CD14-positive monocyte (primary cell): ENCODE measurements around the gene CRAMP1. TPM values are rescaled to one million over a fixed set of nuclear protein-coding genes. Genes with fewer than 3 reads are reported as not detected.

ENCODE experiments used
- DNase-seq, 3 donors: peaks; one replicate each; pipeline ENCODE4 v3.0.0-alpha.2; 2011 to 2022
- H2AFZ ChIP-seq: 2 replicates; pipeline ENCODE4 v1.6.0; 2012; ENCODE audit warnings: mild to moderate bottlenecking, low read depth, low read length, inconsistent platforms; ENCODE audit not compliant: insufficient read depth, poor library complexity, severe bottlenecking
- H3K27ac ChIP-seq, 2 donors: 1 replicate in 1 of 2; 2 replicates in 1 of 2; pipeline ENCODE4 v1.5.1; 2012 to 2013; ENCODE audit warnings: low read length in 2 of 2, control low read depth in 1 of 2, inconsistent platforms in 1 of 2, low read depth in 1 of 2, mild to moderate bottlenecking in 1 of 2
- H3K27me3 ChIP-seq, 2 donors: one replicate each; pipeline versions ENCODE4 v1.6.0 to v1.6.1; 2011 to 2013; ENCODE audit warnings: low read length in 2 of 2; ENCODE audit not compliant: control insufficient read depth in 2 of 2, insufficient read depth in 2 of 2
- H3K36me3 ChIP-seq, 2 donors: replicated peaks in 1 of 2; 1 replicate in 1 of 2; 2 replicates in 1 of 2; pipeline versions ENCODE4 v1.5.1 to v1.6.1; 2012 to 2013; ENCODE audit warnings: low read length in 2 of 2, control low read depth in 1 of 2, inconsistent platforms in 1 of 2, mild to moderate bottlenecking in 1 of 2; ENCODE audit not compliant: insufficient read depth in 2 of 2, control insufficient read depth in 1 of 2
- H3K4me1 ChIP-seq, 2 donors: 1 replicate in 1 of 2; 2 replicates in 1 of 2; pipeline versions ENCODE4 v1.5.1 to v1.6.1; 2012 to 2013; ENCODE audit warnings: low read length in 2 of 2, control low read depth in 1 of 2, inconsistent platforms in 1 of 2, mild to moderate bottlenecking in 1 of 2, moderate library complexity in 1 of 2; ENCODE audit not compliant: insufficient read depth in 2 of 2, control insufficient read depth in 1 of 2
- H3K4me2 ChIP-seq: replicated peaks from 2 replicates; pipeline ENCODE3; 2012; ENCODE audit warnings: low read length, moderate library complexity, mild to moderate bottlenecking; ENCODE audit not compliant: poor library complexity, severe bottlenecking; ENCODE audit errors: extremely low read depth
- H3K4me3 ChIP-seq, 3 experiments: fragments of 200-600 bp in 1 of 3; sonication (generic) in 1 of 3; replicated peaks in 1 of 3; 1 replicate in 2 of 3; 2 replicates in 1 of 3; pipeline ENCODE4 v1.5.1; 2011 to 2013; ENCODE audit warnings: low read length in 3 of 3, mild to moderate bottlenecking in 3 of 3, control low read depth in 2 of 3, low read depth in 2 of 3, inconsistent platforms in 1 of 3, moderate library complexity in 1 of 3
- H3K79me2 ChIP-seq: 2 replicates; pipeline ENCODE4 v1.6.0; 2012; ENCODE audit warnings: mild to moderate bottlenecking, control low read depth, inconsistent platforms, low read length, moderate library complexity; ENCODE audit not compliant: insufficient read depth
- H3K9ac ChIP-seq: 2 replicates; pipeline ENCODE4 v1.6.0; 2017; ENCODE audit warnings: low read length, mild to moderate bottlenecking; ENCODE audit not compliant: insufficient read depth, poor library complexity, severe bottlenecking
- H3K9me3 ChIP-seq, 2 donors: replicated peaks in 1 of 2; 1 replicate in 1 of 2; 2 replicates in 1 of 2; pipeline versions ENCODE4 v1.5.1 to v1.6.1; 2012 to 2013; ENCODE audit warnings: low read length in 2 of 2, control low read depth in 1 of 2; ENCODE audit not compliant: control insufficient read depth in 1 of 2, insufficient read depth in 1 of 2
- H4K20me1 ChIP-seq: 2 replicates; pipeline ENCODE4 v1.6.0; 2012; ENCODE audit warnings: mild to moderate bottlenecking, low read length, control low read depth, moderate library complexity; ENCODE audit not compliant: insufficient read depth
- H3K27ac Mint-ChIP-seq, 7 donors: one replicate each; pipeline ENCODE4 v1.8.0; 2020; ENCODE audit warnings: mild to moderate bottlenecking in 7 of 7, mixed read lengths in 7 of 7, moderate library complexity in 6 of 7, inconsistent platforms in 2 of 7
- H3K27me3 Mint-ChIP-seq, 3 donors: one replicate each; pipeline ENCODE4 v1.8.0; 2021 to 2022; ENCODE audit warnings: low read depth in 3 of 3, mild to moderate bottlenecking in 3 of 3, mixed read lengths in 3 of 3, moderate library complexity in 3 of 3, inconsistent platforms in 1 of 3
- H3K36me3 Mint-ChIP-seq, 2 donors: one replicate each; pipeline ENCODE4 v1.8.0; 2020; ENCODE audit warnings: mixed read lengths in 2 of 2, inconsistent platforms in 1 of 2, mild to moderate bottlenecking in 1 of 2
- H3K4me1 Mint-ChIP-seq: one replicate; pipeline ENCODE4 v1.8.0; 2020; ENCODE audit warnings: mild to moderate bottlenecking, mixed read lengths
- H3K4me3 Mint-ChIP-seq, 2 donors: one replicate each; pipeline ENCODE4 v1.8.0; 2020; ENCODE audit warnings: mild to moderate bottlenecking in 2 of 2, mixed read lengths in 2 of 2, moderate library complexity in 1 of 2
- H3K9me3 Mint-ChIP-seq, 7 donors: one replicate each; pipeline ENCODE4 v1.8.0; 2020 to 2022; ENCODE audit warnings: mixed read lengths in 7 of 7, mild to moderate bottlenecking in 6 of 7, moderate library complexity in 6 of 7, inconsistent platforms in 2 of 7
- CTCF ChIP-seq: fragments of 200-600 bp; IDR thresholded peaks from one replicate; pipeline ENCODE4 v1.8.0; 2022; ENCODE audit warnings: antibody characterized with exemption, mild to moderate bottlenecking
- WGBS: methylation state at CpG from one replicate; pipeline ENCODE4 v1.1.5; 2013; ENCODE audit warnings: missing lambda C conversion rate; ENCODE audit not compliant: insufficient coverage; 5-methylcytosine and 5-hydroxymethylcytosine counted together
- intact Hi-C, 2 donors: fragments of 100-400 bp; cut with micrococcal nuclease; formaldehyde crosslinking; loops; one replicate each; pipeline versions ENCODE4 v1.15.0 to v1.15.1; 2023
- polyA plus RNA-seq, 3 donors: library from polyadenylated mRNA; depleted of rRNA in 1 of 3; unstranded in 2 of 3; stranded (reverse) in 1 of 3; fragments of 300-500 nt in 2 of 3; fragments of >200 nt in 1 of 3; fragmentation: Illumina TruSeq in 2 of 3; gene quantifications; 1 replicate in 2 of 3; 2 replicates in 1 of 3; pipeline ENCODE4 v1.2.3, GENCODE V29; 2012 to 2021

CRAMP1 gene
- polyA plus RNA-seq, 3 donors: 0.46 to 12.3 (median 1.0) TPM

- Histone ChIP-seq H4K20me1 (no peaks in the 10 kb centered on the region), H3K4me1 (no peaks in the 10 kb centered on the region), H3K36me3 (peaks cover 98 to 99% of the 10 kb centered on the region in 2 donors), H3K27ac (no peak overlapping the region), H3K4me3 (no peak overlapping the region), H3K4me2 (no peak overlapping the region), H3K9me3 (no peaks in the 10 kb centered on the region), H3K27me3 (no peaks in the 10 kb centered on the region), H2AFZ (no peak overlapping the region), H3K9ac (no peak overlapping the region), H3K79me2 (no peaks in the 10 kb centered on the region)
- Mint-ChIP-seq H3K9me3 (no peaks in the 10 kb centered on the region), H3K27ac (peak overlapping the region in 2 of 7 donors; percentile 10 to 21), H3K27me3 (peaks cover 0 to 1% (median 1%) of the 10 kb centered on the region in 3 donors), H3K36me3 (peaks cover 94 to 97% of the 10 kb centered on the region in 2 donors), H3K4me3 (no peak overlapping the region), H3K4me1 (no peaks in the 10 kb centered on the region)
- intact Hi-C loops: no loop called here
- WGBS: 99% methylated on average over 14 of the region's 14 CpGs
- TF ChIP-seq CTCF: no peak
- no peak for DNase-seq
These were observed 55.8 kb downstream of the CRAMP1 start for GRCh38 chr16:1667916-1668315.

- H4K20me1 ChIP-seq: no peaks in the 10 kb centered on the region
- H2AFZ ChIP-seq: no peak overlapping the region
- TF ChIP-seq CTCF: no peak
- H3K27ac ChIP-seq: no peak overlapping the region
- no peak overlapping the region for H3K27ac Mint-ChIP-seq
- H3K36me3 Mint-ChIP-seq: peaks cover 94 to 97% of the 10 kb centered on the region in 2 donors
- peaks cover 0 to 4% (median 1%) of the 10 kb centered on the region in 3 donors for H3K27me3 Mint-ChIP-seq
- 98% methylated on average over 14 of the region's 23 CpGs for WGBS
- H3K9me3 ChIP-seq: no peaks in the 10 kb centered on the region
- no peak for DNase-seq
- no peaks in the 10 kb centered on the region for H3K27me3 ChIP-seq
- H3K4me3 ChIP-seq: no peak overlapping the region
- no peaks in the 10 kb centered on the region for H3K9me3 Mint-ChIP-seq
- no peaks in the 10 kb centered on the region for H3K79me2 ChIP-seq
- H3K4me2 ChIP-seq: no peak overlapping the region
- H3K4me1 ChIP-seq: no peaks in the 10 kb centered on the region
- H3K4me1 Mint-ChIP-seq: no peaks in the 10 kb centered on the region
- intact Hi-C loops: no loop called here
- H3K9ac ChIP-seq: no peak overlapping the region
- H3K4me3 Mint-ChIP-seq: no peak overlapping the region
- H3K36me3 ChIP-seq: peaks cover 98 to 99% of the 10 kb centered on the region in 2 donors
These were observed 56.6 kb downstream of the CRAMP1 start for GRCh38 chr16:1668612-1669319.
